Measurements from ENCODE around the gene TTLL5. TPM values are rescaled to one million over a fixed set of nuclear protein-coding genes. Genes with fewer than 3 reads are reported as not detected.

Gene TTLL5
- total RNA-seq, 3 donors from 2014 or later (not counting 1 experiment from before 2014, with no cell fraction given), result 27.1 to 34.3 (median 32.5) TPM

GRCh38 chr14:75983019-75983358 is 321.9 kb downstream of the TTLL5 start:
- TF ChIP-seq, protein P1, sequence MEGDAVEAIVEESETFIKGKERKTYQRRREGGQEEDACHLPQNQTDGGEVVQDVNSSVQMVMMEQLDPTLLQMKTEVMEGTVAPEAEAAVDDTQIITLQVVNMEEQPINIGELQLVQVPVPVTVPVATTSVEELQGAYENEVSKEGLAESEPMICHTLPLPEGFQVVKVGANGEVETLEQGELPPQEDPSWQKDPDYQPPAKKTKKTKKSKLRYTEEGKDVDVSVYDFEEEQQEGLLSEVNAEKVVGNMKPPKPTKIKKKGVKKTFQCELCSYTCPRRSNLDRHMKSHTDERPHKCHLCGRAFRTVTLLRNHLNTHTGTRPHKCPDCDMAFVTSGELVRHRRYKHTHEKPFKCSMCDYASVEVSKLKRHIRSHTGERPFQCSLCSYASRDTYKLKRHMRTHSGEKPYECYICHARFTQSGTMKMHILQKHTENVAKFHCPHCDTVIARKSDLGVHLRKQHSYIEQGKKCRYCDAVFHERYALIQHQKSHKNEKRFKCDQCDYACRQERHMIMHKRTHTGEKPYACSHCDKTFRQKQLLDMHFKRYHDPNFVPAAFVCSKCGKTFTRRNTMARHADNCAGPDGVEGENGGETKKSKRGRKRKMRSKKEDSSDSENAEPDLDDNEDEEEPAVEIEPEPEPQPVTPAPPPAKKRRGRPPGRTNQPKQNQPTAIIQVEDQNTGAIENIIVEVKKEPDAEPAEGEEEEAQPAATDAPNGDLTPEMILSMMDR (IDR thresholded peaks at IDR 0.05), result no peak
- Mint-ChIP-seq H3K27me3 (ENCODE audit: low read depth in 2 of 2) (no peaks in the 10 kb centered on the region), H3K27ac (peak overlapping the region; percentile 82 to 93), H3K4me1 (peaks cover 51% of the 10 kb centered on the region in 2 donors), H3K36me3 (no peaks in the 10 kb centered on the region), H3K9me3 (no peaks in the 10 kb centered on the region), H3K4me3 (peak overlapping the region; percentile 76)
- 56% methylated on average over 7 of the region's 7 CpGs for WGBS (ENCODE audit: insufficient coverage)
- DNase-seq (no peak), ATAC-seq (no peak)
- H3K27ac ChIP-seq (ENCODE audit: low read length), result no peak overlapping the region
- H3K36me3 ChIP-seq (ENCODE audit: control insufficient read depth, insufficient read depth, low read length), result no peaks in the 10 kb centered on the region
- no peaks in the 10 kb centered on the region for H3K9me3 ChIP-seq (ENCODE audit: control insufficient read depth, insufficient read depth, low read length)
- peaks cover 45% of the 10 kb centered on the region for H3K4me1 ChIP-seq (ENCODE audit: control insufficient read depth, insufficient read depth, low read length)
- H3K4me3 ChIP-seq (ENCODE audit: low read length), result peak overlapping the region; percentile 57
- H3K27me3 ChIP-seq (ENCODE audit: control insufficient read depth, insufficient read depth, low read length), result no peaks in the 10 kb centered on the region
- intact Hi-C loops (cut with micrococcal nuclease), result loop anchor here (2.0 kb wide), 1 partner anchor 404 kb away; the partner anchor contains the start of gene FLVCR2

DNA sequence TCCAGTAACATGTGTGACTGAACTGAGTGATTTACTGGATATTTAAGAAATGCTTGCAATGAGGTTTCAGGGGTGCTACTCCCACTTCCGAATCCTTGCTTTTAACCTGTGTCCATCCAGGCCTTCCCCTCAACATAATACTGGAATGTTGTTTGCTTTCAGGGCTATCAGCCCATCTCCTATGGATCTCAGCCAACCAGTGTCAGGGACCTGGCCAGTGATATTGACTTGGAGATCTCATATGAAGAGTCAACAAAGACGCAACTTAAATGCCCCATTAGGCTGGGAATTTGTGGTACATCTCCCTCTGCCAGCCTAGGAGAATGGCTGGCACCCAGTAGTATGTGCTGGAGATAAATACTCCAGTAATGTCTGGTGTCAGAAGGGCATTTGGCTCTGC is 323.6 kb downstream of the TTLL5 start:
- Mint-ChIP-seq H3K27ac (peak overlapping the region; percentile 79 to 93), H3K4me3 (peak overlapping the region; percentile 90), H3K27me3 (ENCODE audit: low read depth in 2 of 2) (no peaks in the 10 kb centered on the region), H3K36me3 (no peaks in the 10 kb centered on the region), H3K4me1 (peaks cover 34 to 37% of the 10 kb centered on the region in 2 donors), H3K9me3 (no peaks in the 10 kb centered on the region)
- Histone ChIP-seq H3K27ac (ENCODE audit: low read length) (no peak overlapping the region), H3K27me3 (ENCODE audit: control insufficient read depth, insufficient read depth, low read length) (no peaks in the 10 kb centered on the region), H3K36me3 (ENCODE audit: control insufficient read depth, insufficient read depth, low read length) (no peaks in the 10 kb centered on the region), H3K9me3 (ENCODE audit: control insufficient read depth, insufficient read depth, low read length) (no peaks in the 10 kb centered on the region), H3K4me1 (ENCODE audit: control insufficient read depth, insufficient read depth, low read length) (peaks cover 33% of the 10 kb centered on the region), H3K4me3 (ENCODE audit: low read length) (no peak overlapping the region)
- WGBS (ENCODE audit: insufficient coverage), result 97% methylated on average over 2 of the region's 2 CpGs
- intact Hi-C loops (cut with micrococcal nuclease), result loop anchor here (2.0 kb wide), 1 partner anchor 324 kb away; the partner anchor contains the start of genes ERG28 and TTLL5
- DNase-seq (peak in 1 of 2 donors; percentile 5), ATAC-seq (no peak)
- TF ChIP-seq, protein P1 (IDR thresholded peaks at IDR 0.05), result no peak

- peak within 1 kb of the TSS; percentile 90 for H3K4me3 Mint-ChIP-seq
- H3K27ac ChIP-seq (ENCODE audit: low read length), result peak within 1 kb of the TSS; percentile 63
- no peaks in the 10 kb centered on the region for H3K27me3 ChIP-seq (ENCODE audit: control insufficient read depth, insufficient read depth, low read length)
- H3K9me3 Mint-ChIP-seq, result no peaks in the 10 kb centered on the region
- H3K4me1 Mint-ChIP-seq, result peaks cover 27 to 29% of the 10 kb centered on the region in 2 donors
- TF ChIP-seq, protein P1 (IDR thresholded peaks at IDR 0.05), result no peak
- no peaks in the 10 kb centered on the region for H3K27me3 Mint-ChIP-seq (ENCODE audit: low read depth in 2 of 2)
- H3K4me3 ChIP-seq (ENCODE audit: low read length), result peak within 1 kb of the TSS; percentile 72
- DNase-seq, result peak; percentile 91 to 95
- ATAC-seq, result peak; percentile 63 to 75 (median 70)
- under 1% methylated on average over 52 of the region's 52 CpGs for WGBS (ENCODE audit: insufficient coverage)
- intact Hi-C loops (cut with micrococcal nuclease), result loop anchor here (2.0 kb wide), 1 partner anchor 325 kb away; the partner anchor contains the start of genes ERG28 and TTLL5
- H3K36me3 ChIP-seq (ENCODE audit: control insufficient read depth, insufficient read depth, low read length), result no peaks in the 10 kb centered on the region
- H3K4me1 ChIP-seq (ENCODE audit: control insufficient read depth, insufficient read depth, low read length), result peaks cover 28% of the 10 kb centered on the region
- no peaks in the 10 kb centered on the region for H3K9me3 ChIP-seq (ENCODE audit: control insufficient read depth, insufficient read depth, low read length)
- peaks cover 8% of the 10 kb centered on the region for H3K36me3 Mint-ChIP-seq
- H3K27ac Mint-ChIP-seq, result peak within 1 kb of the TSS; percentile 79 to 93
Observed at GRCh38 chr14:75985618-75986438, 324.8 kb downstream of the TTLL5 start, which contains the start of gene IFT43. IFT43 (plus strand) TSS chr14:75985763; CDS start chr14:75985787, 24 bp downstream.

Data from natural killer cell (primary cell).